ENCODE results near the gene NFIA.

NFIA gene

DNA sequence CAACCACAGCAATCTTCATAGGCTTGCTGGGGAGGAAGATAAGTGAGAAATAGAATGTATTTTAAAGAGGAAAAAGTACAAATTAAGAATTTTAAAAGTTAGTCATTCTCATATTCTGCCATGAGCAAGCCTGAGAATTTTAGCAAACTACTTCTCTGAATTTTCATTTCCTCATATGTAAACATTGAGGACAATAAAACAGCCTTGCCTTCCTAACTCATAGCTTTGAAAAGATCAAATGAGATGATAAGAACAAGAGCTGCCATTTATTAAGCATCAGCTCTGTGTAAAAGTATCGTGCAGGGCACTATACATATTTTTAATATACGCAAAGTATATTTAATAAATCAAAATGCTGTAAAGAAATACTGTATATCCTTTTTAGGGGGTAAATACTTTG is 286.0 kb downstream of the NFIA start:
- Histone ChIP-seq H2BK5ac (ENCODE audit: low read length) (no peak overlapping the region), H3K23ac (ENCODE audit: low read depth, low read length, poor library complexity) (no peak overlapping the region), H2AFZ (ENCODE audit: low read length) (no peak overlapping the region), H3K27ac (replicated peaks; ENCODE audit: low read length) (no peak overlapping the region), H2BK12ac (ENCODE audit: low read length) (no peak overlapping the region), H2AK5ac (ENCODE audit: low read depth, low read length) (no peak overlapping the region), H3K4ac (ENCODE audit: low read length) (no peak overlapping the region), H3K4me1 (ENCODE audit: control insufficient read depth in 2 of 2, insufficient read depth in 1 of 2, low read depth in 1 of 2, low read length in 2 of 2) (peaks cover 0 to 6% of the 10 kb centered on the region in 2 donors), H3K9ac (ENCODE audit: low read depth, low read length, poor library complexity) (no peak overlapping the region), H3K14ac (ENCODE audit: low read length) (no peak overlapping the region), H4K91ac (ENCODE audit: low read depth, low read length, poor library complexity) (no peak overlapping the region), H4K8ac (ENCODE audit: low read depth, low read length) (no peak overlapping the region), H3K4me2 (ENCODE audit: insufficient read depth, low read length, poor library complexity, severe bottlenecking) (no peak overlapping the region), H3K18ac (ENCODE audit: low read length) (no peak overlapping the region), H2BK15ac (ENCODE audit: low read length) (no peak overlapping the region), H3K79me1 (ENCODE audit: low read depth, low read length) (no peaks in the 10 kb centered on the region), H3K36me3 (replicated peaks in 1 of 2; ENCODE audit: control insufficient read depth in 2 of 2, insufficient read depth in 2 of 2, low read length in 2 of 2) (no peaks in the 10 kb centered on the region), H3K27me3 (ENCODE audit: control insufficient read depth in 3 of 3, insufficient read depth in 3 of 3, low read depth in 1 of 3, low read length in 3 of 3) (no peaks in the 10 kb centered on the region), H2BK120ac (ENCODE audit: low read depth, low read length) (no peak overlapping the region), H3K4me3 (ENCODE audit: low read length in 2 of 2) (no peak overlapping the region), H3K9me3 (replicated peaks in 1 of 2; ENCODE audit: control insufficient read depth in 2 of 2, insufficient read depth in 1 of 2, low read depth in 1 of 2, low read length in 2 of 2) (no peaks in the 10 kb centered on the region)
- no CpG with 5 or more reads among the region's 2 CpGs for whole genome bisulfite sequencing, 2 donors (ENCODE audit: extremely low coverage in 2 of 2, insufficient read length in 2 of 2, insufficient replicate concordance in 1 of 2)
- no peak for DNase-seq (ENCODE audit: low spot score)

DNA sequence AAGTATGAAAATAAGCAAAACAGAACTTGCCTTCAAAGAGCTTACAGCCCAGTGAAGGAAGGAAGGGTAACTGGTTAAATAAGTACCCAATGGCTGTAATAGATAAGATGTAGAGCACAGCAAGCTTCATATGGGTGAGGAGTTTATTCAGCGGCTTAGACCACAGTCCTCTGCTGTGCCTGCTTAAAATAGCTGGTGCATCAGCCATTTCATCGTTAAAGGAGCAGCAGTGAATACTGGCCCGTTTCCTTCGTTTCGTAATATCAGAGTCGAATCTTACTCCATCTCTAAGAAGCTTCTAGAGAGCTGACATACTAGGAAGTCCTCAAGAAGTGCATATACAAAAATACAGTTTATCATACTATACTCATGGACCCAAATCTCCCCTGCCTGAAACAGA is 286.5 kb downstream of the NFIA start:
- H3K23ac ChIP-seq (ENCODE audit: low read depth, low read length, poor library complexity): no peak overlapping the region
- H3K9me3 ChIP-seq (replicated peaks in 1 of 2; ENCODE audit: control insufficient read depth in 2 of 2, insufficient read depth in 1 of 2, low read depth in 1 of 2, low read length in 2 of 2): no peaks in the 10 kb centered on the region
- H3K27me3 ChIP-seq (ENCODE audit: control insufficient read depth in 3 of 3, insufficient read depth in 3 of 3, low read depth in 1 of 3, low read length in 3 of 3): no peaks in the 10 kb centered on the region
- H2AK5ac ChIP-seq (ENCODE audit: low read depth, low read length): no peak overlapping the region
- no peaks in the 10 kb centered on the region for H3K79me1 ChIP-seq (ENCODE audit: low read depth, low read length)
- no peak for DNase-seq (ENCODE audit: low spot score)
- H4K8ac ChIP-seq (ENCODE audit: low read depth, low read length): no peak overlapping the region
- H3K9ac ChIP-seq (ENCODE audit: low read depth, low read length, poor library complexity): no peak overlapping the region
- H3K36me3 ChIP-seq (replicated peaks in 1 of 2; ENCODE audit: control insufficient read depth in 2 of 2, insufficient read depth in 2 of 2, low read length in 2 of 2): no peaks in the 10 kb centered on the region
- no peak overlapping the region for H2BK120ac ChIP-seq (ENCODE audit: low read depth, low read length)
- H3K27ac ChIP-seq (replicated peaks; ENCODE audit: low read length): no peak overlapping the region
- H3K4me1 ChIP-seq (ENCODE audit: control insufficient read depth in 2 of 2, insufficient read depth in 1 of 2, low read depth in 1 of 2, low read length in 2 of 2): peaks cover 0 to 6% of the 10 kb centered on the region in 2 donors
- whole genome bisulfite sequencing, 2 donors (ENCODE audit: extremely low coverage in 2 of 2, insufficient read length in 2 of 2, insufficient replicate concordance in 1 of 2): no CpG with 5 or more reads among the region's 6 CpGs
- no peak overlapping the region for H3K4me3 ChIP-seq (ENCODE audit: low read length in 2 of 2)
- H3K14ac ChIP-seq (ENCODE audit: low read length): no peak overlapping the region
- H2BK5ac ChIP-seq (ENCODE audit: low read length): no peak overlapping the region
- H3K4me2 ChIP-seq (ENCODE audit: insufficient read depth, low read length, poor library complexity, severe bottlenecking): no peak overlapping the region
- H3K4ac ChIP-seq (ENCODE audit: low read length): no peak overlapping the region
- no peak overlapping the region for H2BK12ac ChIP-seq (ENCODE audit: low read length)
- no peak overlapping the region for H4K91ac ChIP-seq (ENCODE audit: low read depth, low read length, poor library complexity)
- no peak overlapping the region for H2AFZ ChIP-seq (ENCODE audit: low read length)
- no peak overlapping the region for H3K18ac ChIP-seq (ENCODE audit: low read length)
- no peak overlapping the region for H2BK15ac ChIP-seq (ENCODE audit: low read length)

DNA sequence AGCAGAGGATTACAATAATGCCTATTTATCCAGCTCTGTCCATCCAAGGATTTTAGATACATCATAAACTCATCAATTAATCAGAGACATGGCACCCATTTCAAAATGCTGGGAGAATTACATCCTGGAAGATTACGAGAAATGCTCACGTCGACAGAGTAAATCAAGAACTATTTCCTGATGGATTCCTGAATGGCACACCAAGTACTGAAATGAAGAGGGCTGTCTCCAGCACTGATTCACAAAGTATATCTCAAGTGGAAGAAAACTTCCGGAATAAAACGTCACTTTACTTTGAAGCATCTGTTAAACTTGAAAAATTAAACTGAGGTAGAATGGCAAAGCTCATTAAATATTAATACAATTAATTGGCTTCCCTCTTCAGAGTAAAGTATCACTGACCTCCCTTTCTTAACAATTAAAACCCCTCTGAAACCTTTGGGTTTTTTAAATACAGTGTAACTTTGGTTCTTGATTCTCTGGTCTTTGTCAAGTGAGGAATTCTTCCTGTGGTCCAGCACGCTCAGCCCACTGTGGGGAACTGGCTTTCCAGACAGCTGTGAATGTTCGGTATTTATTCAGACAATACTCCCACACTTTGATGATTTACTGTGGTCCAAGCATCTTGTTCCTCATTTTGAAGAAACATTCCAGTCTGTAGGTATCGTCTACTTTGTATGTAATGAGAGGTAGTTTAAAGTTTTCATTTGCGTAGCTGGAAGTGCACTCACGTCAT is 288.0 kb downstream of the NFIA start:
- H3K14ac ChIP-seq (ENCODE audit: low read length): no peak overlapping the region
- no peaks in the 10 kb centered on the region for H3K36me3 ChIP-seq (replicated peaks in 1 of 2; ENCODE audit: control insufficient read depth in 2 of 2, insufficient read depth in 2 of 2, low read length in 2 of 2)
- H2BK120ac ChIP-seq (ENCODE audit: low read depth, low read length): no peak overlapping the region
- H3K27me3 ChIP-seq (ENCODE audit: control insufficient read depth in 3 of 3, insufficient read depth in 3 of 3, low read depth in 1 of 3, low read length in 3 of 3): no peaks in the 10 kb centered on the region
- no peak overlapping the region for H2BK5ac ChIP-seq (ENCODE audit: low read length)
- H4K8ac ChIP-seq (ENCODE audit: low read depth, low read length): no peak overlapping the region
- H2AK5ac ChIP-seq (ENCODE audit: low read depth, low read length): no peak overlapping the region
- H3K4me1 ChIP-seq (ENCODE audit: control insufficient read depth in 2 of 2, insufficient read depth in 1 of 2, low read depth in 1 of 2, low read length in 2 of 2): peaks cover 0 to 6% of the 10 kb centered on the region in 2 donors
- WGBS, 2 donors (ENCODE audit: extremely low coverage in 2 of 2, insufficient read length in 2 of 2, insufficient replicate concordance in 1 of 2): no CpG with 5 or more reads among the region's 10 CpGs
- H3K79me1 ChIP-seq (ENCODE audit: low read depth, low read length): no peaks in the 10 kb centered on the region
- H4K91ac ChIP-seq (ENCODE audit: low read depth, low read length, poor library complexity): no peak overlapping the region
- H3K4ac ChIP-seq (ENCODE audit: low read length): no peak overlapping the region
- H3K27ac ChIP-seq (replicated peaks; ENCODE audit: low read length): no peak overlapping the region
- H3K9ac ChIP-seq (ENCODE audit: low read depth, low read length, poor library complexity): no peak overlapping the region
- no peaks in the 10 kb centered on the region for H3K9me3 ChIP-seq (replicated peaks in 1 of 2; ENCODE audit: control insufficient read depth in 2 of 2, insufficient read depth in 1 of 2, low read depth in 1 of 2, low read length in 2 of 2)
- H2BK12ac ChIP-seq (ENCODE audit: low read length): no peak overlapping the region
- H3K4me3 ChIP-seq (ENCODE audit: low read length in 2 of 2): no peak overlapping the region
- no peak overlapping the region for H2AFZ ChIP-seq (ENCODE audit: low read length)
- no peak for DNase-seq (ENCODE audit: low spot score)
- H3K23ac ChIP-seq (ENCODE audit: low read depth, low read length, poor library complexity): no peak overlapping the region
- H2BK15ac ChIP-seq (ENCODE audit: low read length): no peak overlapping the region
- no peak overlapping the region for H3K18ac ChIP-seq (ENCODE audit: low read length)
- no peak overlapping the region for H3K4me2 ChIP-seq (ENCODE audit: insufficient read depth, low read length, poor library complexity, severe bottlenecking)

DNA sequence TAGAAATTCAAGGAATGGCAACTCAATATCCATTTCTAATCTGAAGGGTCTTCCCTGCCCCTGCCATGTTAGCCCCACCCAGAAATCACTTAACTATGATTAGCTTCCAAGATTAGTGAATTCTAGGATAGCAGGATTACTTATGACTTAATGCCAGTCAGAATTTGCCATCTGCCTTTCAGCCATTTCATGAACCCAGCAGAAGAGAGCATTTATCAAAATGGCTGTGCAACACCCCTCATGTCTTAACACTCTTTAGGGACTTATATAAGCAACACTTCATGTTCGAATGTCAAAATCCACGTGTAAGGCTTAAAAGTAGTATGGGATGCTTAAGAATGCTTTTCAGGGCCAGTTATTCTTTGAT is 288.5 kb downstream of the NFIA start:
- no peak overlapping the region for H3K27ac ChIP-seq (replicated peaks; ENCODE audit: low read length)
- no peaks in the 10 kb centered on the region for H3K9me3 ChIP-seq (replicated peaks in 1 of 2; ENCODE audit: control insufficient read depth in 2 of 2, insufficient read depth in 1 of 2, low read depth in 1 of 2, low read length in 2 of 2)
- no CpG with 5 or more reads among the region's 2 CpGs for WGBS, 2 donors (ENCODE audit: extremely low coverage in 2 of 2, insufficient read length in 2 of 2, insufficient replicate concordance in 1 of 2)

More for the DNA sequence above, 288.5 kb downstream of the NFIA start:
- Histone ChIP-seq H4K8ac (ENCODE audit: low read depth, low read length) (no peak overlapping the region), H3K18ac (ENCODE audit: low read length) (no peak overlapping the region), H3K4ac (ENCODE audit: low read length) (no peak overlapping the region), H3K79me1 (ENCODE audit: low read depth, low read length) (no peaks in the 10 kb centered on the region), H2BK5ac (ENCODE audit: low read length) (no peak overlapping the region), H3K4me3 (ENCODE audit: low read length in 2 of 2) (no peak overlapping the region), H2AK5ac (ENCODE audit: low read depth, low read length) (no peak overlapping the region), H2BK12ac (ENCODE audit: low read length) (no peak overlapping the region), H2AFZ (ENCODE audit: low read length) (no peak overlapping the region), H3K23ac (ENCODE audit: low read depth, low read length, poor library complexity) (no peak overlapping the region), H3K4me1 (ENCODE audit: control insufficient read depth in 2 of 2, insufficient read depth in 1 of 2, low read depth in 1 of 2, low read length in 2 of 2) (peaks cover 0 to 6% of the 10 kb centered on the region in 2 donors), H3K9ac (ENCODE audit: low read depth, low read length, poor library complexity) (no peak overlapping the region), H4K91ac (ENCODE audit: low read depth, low read length, poor library complexity) (no peak overlapping the region), H2BK15ac (ENCODE audit: low read length) (no peak overlapping the region), H3K36me3 (replicated peaks in 1 of 2; ENCODE audit: control insufficient read depth in 2 of 2, insufficient read depth in 2 of 2, low read length in 2 of 2) (no peaks in the 10 kb centered on the region), H3K27me3 (ENCODE audit: control insufficient read depth in 3 of 3, insufficient read depth in 3 of 3, low read depth in 1 of 3, low read length in 3 of 3) (no peaks in the 10 kb centered on the region), H3K14ac (ENCODE audit: low read length) (no peak overlapping the region), H2BK120ac (ENCODE audit: low read depth, low read length) (no peak overlapping the region), H3K4me2 (ENCODE audit: insufficient read depth, low read length, poor library complexity, severe bottlenecking) (no peak overlapping the region)
- no peak for DNase-seq (ENCODE audit: low spot score)
